Upper lobe of right lung (tissue), 1 donor: ENCODE results near the gene GALNT14. TPM values are rescaled to one million over a fixed set of nuclear protein-coding genes. Genes with fewer than 3 reads are reported as not detected.

Experiments
- ATAC-seq: fragments of 200-7000 bp; cut with Tn5 transposase; one replicate; pipeline ENCODE4 v1.9.1; 2020; ENCODE audit warnings: mild to moderate bottlenecking, moderate library complexity
- DNase-seq: peaks from one replicate; pipeline ENCODE4 v3.0.0-alpha.2; 2020
- H3K27ac ChIP-seq: fragments of 200-600 bp; one replicate; pipeline ENCODE4 v1.8.0; 2022
- H3K27me3 ChIP-seq: fragments of 200-600 bp; one replicate; pipeline ENCODE4 v1.8.0; 2022; ENCODE audit warnings: mild to moderate bottlenecking
- H3K36me3 ChIP-seq: fragments of 200-600 bp; one replicate; pipeline ENCODE4 v1.8.0; 2022
- H3K4me1 ChIP-seq: fragments of 200-600 bp; one replicate; pipeline ENCODE4 v1.8.0; 2022
- H3K4me3 ChIP-seq: fragments of 200-600 bp; one replicate; pipeline ENCODE4 v1.8.0; 2022; ENCODE audit warnings: mild to moderate bottlenecking
- H3K9me3 ChIP-seq: fragments of 200-600 bp; one replicate; pipeline ENCODE4 v1.8.0; 2022
- CTCF ChIP-seq: fragments of 200-600 bp; IDR thresholded peaks from one replicate; pipeline ENCODE4 v1.8.0; 2022; ENCODE audit warnings: antibody characterized with exemption
- intact Hi-C: fragments of 100-400 bp; cut with DNase I; formaldehyde crosslinking; loops from one replicate; pipeline ENCODE4 v1.11.0; 2022
- total RNA-seq: library from RNA; stranded (reverse); fragmentation: NEBNext Ultra II Directional; extraction: Animal tissue kit (Norgen Biotek cat#: 25700); gene quantifications from one replicate; pipeline ENCODE4 v1.2.1, GENCODE V29; 2021
- donor health status: DM: no; HTN: yes; CAD: no; lungs with severe emphysema.

GALNT14 gene
- total RNA-seq, 1 donor from 2014 or later, result 0.81 TPM

- no peak for ATAC-seq
- Histone ChIP-seq H3K4me1 (no peaks in the 10 kb centered on the region), H3K4me3 (no peak overlapping the region), H3K9me3 (no peaks in the 10 kb centered on the region), H3K27me3 (no peaks in the 10 kb centered on the region), H3K27ac (no peak overlapping the region), H3K36me3 (no peaks in the 10 kb centered on the region)
- no peak for TF ChIP-seq CTCF
- peak; percentile 19 for DNase-seq
- intact Hi-C loops, result no loop called here
Observed at GRCh38 chr2:31066551-31066950, 71.7 kb downstream of the GALNT14 start.

GRCh38 chr2:31066086-31066485 lies 72.2 kb downstream of the GALNT14 start:
- Histone ChIP-seq H3K27ac (no peak overlapping the region), H3K9me3 (no peaks in the 10 kb centered on the region), H3K4me3 (no peak overlapping the region), H3K27me3 (no peaks in the 10 kb centered on the region), H3K36me3 (no peaks in the 10 kb centered on the region), H3K4me1 (no peaks in the 10 kb centered on the region)
- DNase-seq (peak; percentile 25), ATAC-seq (no peak)
- intact Hi-C loops, result no loop called here
- TF ChIP-seq CTCF, result no peak

GRCh38 chr2:31065356-31065755 lies 72.9 kb downstream of the GALNT14 start:
- H3K4me3 ChIP-seq, result no peak overlapping the region
- no peaks in the 10 kb centered on the region for H3K36me3 ChIP-seq
- no peak overlapping the region for H3K27ac ChIP-seq
- TF ChIP-seq CTCF, result no peak
- H3K4me1 ChIP-seq, result no peaks in the 10 kb centered on the region
- no peaks in the 10 kb centered on the region for H3K27me3 ChIP-seq
- no peak for DNase-seq
- no peaks in the 10 kb centered on the region for H3K9me3 ChIP-seq
- intact Hi-C loops, result no loop called here
- ATAC-seq, result no peak

- Histone ChIP-seq H3K36me3 (no peaks in the 10 kb centered on the region), H3K4me1 (no peaks in the 10 kb centered on the region), H3K9me3 (no peaks in the 10 kb centered on the region), H3K4me3 (no peak overlapping the region), H3K27me3 (no peaks in the 10 kb centered on the region), H3K27ac (no peak overlapping the region)
- peak; percentile 32 for DNase-seq
- ATAC-seq, result no peak
- TF ChIP-seq CTCF, result no peak
- intact Hi-C loops, result no loop called here
Observed at GRCh38 chr2:31060397-31060796, 77.8 kb downstream of the GALNT14 start.

GRCh38 chr2:31058096-31059035 lies 79.9 kb downstream of the GALNT14 start:
- no peak overlapping the region for H3K4me3 ChIP-seq
- intact Hi-C loops, result no loop called here
- no peaks in the 10 kb centered on the region for H3K4me1 ChIP-seq
- DNase-seq (no peak), ATAC-seq (no peak)
- H3K27ac ChIP-seq, result no peak overlapping the region
- no peak for TF ChIP-seq CTCF
- no peaks in the 10 kb centered on the region for H3K36me3 ChIP-seq
- H3K27me3 ChIP-seq, result no peaks in the 10 kb centered on the region
- H3K9me3 ChIP-seq, result no peaks in the 10 kb centered on the region
